NB4 (cell line): ENCODE data around the gene CPXM1.

Experiments used
- MYC ChIP-seq: IDR thresholded peaks from 2 replicates; pipeline ENCODE4 v1.6.1; 2011; ENCODE audit warnings: low read depth, low read length
- POLR2A ChIP-seq: IDR thresholded peaks from 2 replicates; pipeline ENCODE4 v1.6.1; 2011; ENCODE audit warnings: mild to moderate bottlenecking; ENCODE audit not compliant: insufficient read length; ENCODE audit errors: extremely low read depth
- TF ChIP-seq, protein P1 (sequence below): IDR thresholded peaks from one replicate; pipeline ENCODE4 v1.5.1; 2012; ENCODE audit warnings: low read depth, low read length
- TF ChIP-seq, protein P2 (sequence below): IDR thresholded peaks from 2 replicates; pipeline ENCODE4 v1.6.1; 2011; ENCODE audit warnings: low read depth, low read length

DNA sequence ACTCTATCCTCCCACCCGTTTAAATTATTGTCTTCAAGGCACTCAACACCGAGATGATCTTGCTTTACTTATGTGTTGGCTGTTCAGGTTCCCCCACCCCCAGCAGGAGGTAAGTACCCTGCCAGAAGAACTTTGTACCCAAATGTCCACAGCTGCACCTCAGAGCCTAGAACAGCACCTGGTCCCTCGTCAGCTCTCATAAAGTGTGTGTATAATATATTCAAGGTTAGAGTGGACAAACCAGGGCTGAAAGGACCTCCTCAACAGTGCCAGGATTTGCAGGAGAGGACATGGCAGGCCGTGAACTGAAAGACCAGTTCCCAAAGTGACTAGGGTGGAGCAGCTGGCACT is 5.9 kb upstream of the CPXM1 start:
- TF ChIP-seq, protein P1, sequence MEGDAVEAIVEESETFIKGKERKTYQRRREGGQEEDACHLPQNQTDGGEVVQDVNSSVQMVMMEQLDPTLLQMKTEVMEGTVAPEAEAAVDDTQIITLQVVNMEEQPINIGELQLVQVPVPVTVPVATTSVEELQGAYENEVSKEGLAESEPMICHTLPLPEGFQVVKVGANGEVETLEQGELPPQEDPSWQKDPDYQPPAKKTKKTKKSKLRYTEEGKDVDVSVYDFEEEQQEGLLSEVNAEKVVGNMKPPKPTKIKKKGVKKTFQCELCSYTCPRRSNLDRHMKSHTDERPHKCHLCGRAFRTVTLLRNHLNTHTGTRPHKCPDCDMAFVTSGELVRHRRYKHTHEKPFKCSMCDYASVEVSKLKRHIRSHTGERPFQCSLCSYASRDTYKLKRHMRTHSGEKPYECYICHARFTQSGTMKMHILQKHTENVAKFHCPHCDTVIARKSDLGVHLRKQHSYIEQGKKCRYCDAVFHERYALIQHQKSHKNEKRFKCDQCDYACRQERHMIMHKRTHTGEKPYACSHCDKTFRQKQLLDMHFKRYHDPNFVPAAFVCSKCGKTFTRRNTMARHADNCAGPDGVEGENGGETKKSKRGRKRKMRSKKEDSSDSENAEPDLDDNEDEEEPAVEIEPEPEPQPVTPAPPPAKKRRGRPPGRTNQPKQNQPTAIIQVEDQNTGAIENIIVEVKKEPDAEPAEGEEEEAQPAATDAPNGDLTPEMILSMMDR: no peak
- no peak for TF ChIP-seq POLR2A
- TF ChIP-seq, protein P2, sequence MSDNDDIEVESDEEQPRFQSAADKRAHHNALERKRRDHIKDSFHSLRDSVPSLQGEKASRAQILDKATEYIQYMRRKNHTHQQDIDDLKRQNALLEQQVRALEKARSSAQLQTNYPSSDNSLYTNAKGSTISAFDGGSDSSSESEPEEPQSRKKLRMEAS: no peak
- no peak for TF ChIP-seq MYC
